HG02642 (cell line): ENCODE measurements around the gene C19orf47.

ENCODE experiments used
- ATAC-seq: cut with Tn5 transposase; IDR thresholded peaks from one replicate; pipeline ENCODE4 v1.9.1; 2021; ENCODE audit warnings: mild to moderate bottlenecking; ENCODE audit not compliant: unreplicated experiment, poor library complexity

C19orf47 gene

GRCh38 chr19:40348125-40348913 lies at the start of gene C19orf47, which contains the start of gene PLD3:
TSS of gene C19orf47 (minus strand) at chr19:40348397. CDS start at chr19:40341857, 6,540 bp downstream.
TSS of gene PLD3 (plus strand) at chr19:40348695. CDS start at chr19:40366484, 17,789 bp downstream.
- peak; percentile 96 for ATAC-seq

- no peak for ATAC-seq
Measured at GRCh38 chr19:40397568-40397906, 49.3 kb upstream of the C19orf47 start.

GRCh38 chr19:40396886-40397567 lies 48.8 kb upstream of the C19orf47 start:
- ATAC-seq = no peak

GRCh38 chr19:40395956-40396355 lies 47.8 kb upstream of the C19orf47 start:
- ATAC-seq = no peak

- ATAC-seq = no peak
Measured at GRCh38 chr19:40394816-40395210, 46.6 kb upstream of the C19orf47 start.

- no peak for ATAC-seq
Measured at GRCh38 chr19:40393894-40394815, 46.0 kb upstream of the C19orf47 start.

- no peak for ATAC-seq
Measured at GRCh38 chr19:40392894-40393517, 44.8 kb upstream of the C19orf47 start.

DNA sequence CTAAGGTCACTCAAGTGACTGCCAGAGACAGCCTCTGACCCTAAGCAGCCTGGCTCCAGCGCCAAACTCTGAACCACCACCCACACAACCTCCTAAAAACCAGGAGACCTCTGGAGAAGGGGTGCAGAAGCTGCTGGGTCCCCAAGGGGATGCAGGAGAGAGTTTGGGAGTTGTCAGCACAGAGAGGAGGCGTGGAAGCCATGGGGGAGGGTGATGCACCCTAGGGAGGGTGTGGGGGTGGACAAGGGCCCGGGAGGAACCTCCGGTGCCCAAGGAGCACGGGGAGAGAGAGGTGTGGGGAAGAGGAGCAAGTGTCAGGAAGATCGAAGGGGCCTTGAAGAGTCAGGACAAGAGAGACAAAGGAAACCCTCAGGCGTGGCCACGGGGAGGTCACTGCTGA lies 43.9 kb upstream of the C19orf47 start:
- no peak for ATAC-seq

- no peak for ATAC-seq
Measured at GRCh38 chr19:40390084-40390742, 42.0 kb upstream of the C19orf47 start, which contains the start of gene HIPK4. TSS of gene HIPK4 (minus strand) at chr19:40390181. CDS start at chr19:40389902, 279 bp downstream.

DNA sequence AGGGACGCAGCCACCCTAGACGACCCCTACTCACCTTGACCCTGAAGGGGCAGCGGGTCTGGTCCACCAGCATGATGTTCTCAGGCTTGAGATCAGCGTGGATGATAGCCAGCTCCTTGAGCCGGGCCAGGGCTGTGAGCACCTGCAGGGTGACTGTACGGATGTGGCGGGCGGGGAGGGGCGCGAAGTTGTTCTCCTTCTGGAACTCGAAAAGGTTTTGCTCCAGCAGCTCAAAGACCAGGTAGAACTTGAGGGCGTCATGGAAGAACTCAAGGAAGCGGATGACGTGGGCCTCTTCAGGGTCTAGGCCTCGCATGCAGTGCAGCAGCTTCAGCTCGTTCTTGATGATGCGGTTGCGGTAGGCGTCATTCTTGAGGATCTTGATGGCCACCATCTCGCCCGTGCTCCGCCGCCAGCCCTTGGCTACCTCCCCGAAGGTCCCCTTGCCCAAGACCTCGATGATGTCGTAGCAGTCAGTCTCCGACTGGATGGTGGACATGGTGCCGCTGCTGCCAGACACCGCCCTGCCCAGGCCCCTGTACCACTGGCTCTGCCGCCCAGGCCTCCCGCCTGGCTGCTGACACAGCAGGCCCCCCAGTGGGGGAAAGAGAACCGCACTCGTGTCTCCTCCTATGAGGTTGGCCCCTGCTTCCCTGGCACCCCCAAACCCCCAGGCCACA lies 41.3 kb upstream of the C19orf47 start:
- ATAC-seq = no peak

GRCh38 chr19:40388481-40388880 lies 40.3 kb upstream of the C19orf47 start:
- ATAC-seq = no peak

DNA sequence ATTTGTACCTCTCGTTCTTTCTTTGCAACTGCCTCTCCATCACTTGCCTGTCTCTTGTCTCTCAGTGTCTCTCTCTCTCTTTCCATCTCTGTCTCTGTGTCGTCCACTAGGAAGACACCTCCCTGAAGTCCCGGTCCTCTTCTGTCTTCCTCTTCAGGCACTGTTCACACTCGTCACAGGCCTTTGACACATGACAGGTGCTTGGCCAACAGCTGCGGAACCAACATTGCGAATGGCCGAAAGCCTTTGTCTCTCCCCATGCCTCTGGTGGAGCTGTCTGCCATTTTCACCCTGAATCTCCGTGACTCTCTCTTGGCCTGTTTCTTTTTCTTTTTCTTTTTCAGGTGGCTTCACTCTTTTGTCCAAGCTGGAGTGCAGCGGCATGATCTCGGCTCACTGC lies 39.0 kb upstream of the C19orf47 start:
- no peak for ATAC-seq

DNA sequence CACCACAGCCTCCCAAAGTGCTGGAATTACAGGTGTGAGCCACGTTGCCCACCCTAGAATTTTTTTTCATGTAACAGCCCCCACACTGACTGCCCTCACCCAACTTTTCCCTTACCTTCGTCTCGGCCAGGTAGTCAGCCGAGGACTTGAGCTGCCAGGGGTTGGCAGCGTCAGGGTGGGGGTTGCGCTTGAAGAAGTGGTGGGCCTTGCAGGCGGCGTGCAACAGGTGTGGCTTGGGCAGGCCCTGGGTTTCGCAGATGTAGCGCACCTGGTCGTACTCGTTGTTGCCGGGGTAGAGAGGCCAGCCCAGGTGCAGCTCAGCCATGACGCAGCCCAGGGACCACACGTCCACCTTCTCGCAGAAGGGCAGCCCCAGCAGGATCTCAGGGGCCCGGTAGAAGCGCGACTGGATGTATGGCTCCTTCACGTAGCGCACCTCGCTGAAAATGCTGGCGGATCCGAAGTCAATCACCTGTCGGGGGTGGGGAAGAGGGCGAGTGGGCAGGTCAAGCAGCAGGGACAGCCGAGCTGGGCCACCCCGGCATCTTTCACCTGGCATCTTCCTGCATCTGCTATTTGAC lies 35.6 kb upstream of the C19orf47 start:
- ATAC-seq = no peak

- ATAC-seq = no peak
Measured at GRCh38 chr19:40381321-40381720, 33.1 kb upstream of the C19orf47 start.

- ATAC-seq = no peak
Measured at GRCh38 chr19:40380199-40381037, 32.2 kb upstream of the C19orf47 start.

DNA sequence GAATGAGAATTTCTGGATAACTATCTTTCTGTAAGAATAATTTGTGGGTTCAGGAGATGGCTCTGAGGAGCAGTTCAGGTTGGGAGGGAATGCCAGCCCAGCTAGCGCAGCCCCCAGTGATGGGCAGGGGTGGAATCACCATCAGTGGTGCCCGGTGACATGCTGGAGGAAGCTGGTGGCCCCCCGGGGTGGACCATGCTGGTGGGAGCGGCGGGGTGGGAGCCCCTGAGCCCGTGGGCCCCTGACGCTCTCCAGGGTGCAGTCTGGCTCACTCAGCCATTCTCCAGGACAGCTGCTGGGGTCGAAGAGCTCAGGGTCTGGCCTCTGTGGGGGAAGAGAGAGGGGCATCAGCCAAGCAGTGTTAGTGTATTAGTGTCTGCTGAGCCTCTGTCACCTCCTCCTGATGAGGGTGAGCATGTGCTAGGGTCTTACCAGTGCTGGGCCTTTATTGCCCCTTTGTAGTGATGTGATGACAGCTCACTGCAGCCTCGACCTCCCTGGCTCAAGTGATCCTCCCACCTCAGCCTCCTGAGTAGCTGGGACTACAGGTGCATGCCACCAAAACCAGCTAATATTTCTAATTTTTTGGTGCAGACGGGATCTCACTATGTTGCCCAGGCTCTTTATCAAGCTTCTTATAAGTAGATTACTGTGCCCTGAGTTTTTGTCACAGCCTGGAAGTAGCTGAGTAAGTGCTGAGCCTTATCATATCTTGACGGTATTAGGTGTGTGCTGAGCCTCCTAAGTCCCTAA lies 31.4 kb upstream of the C19orf47 start:
- no peak for ATAC-seq

GRCh38 chr19:40378509-40378908 lies 30.3 kb upstream of the C19orf47 start:
- no peak for ATAC-seq
